WTC11 (cell line): ENCODE measurements around the gene UTP14A. TPM values are rescaled to one million over a fixed set of nuclear protein-coding genes. Genes with fewer than 3 reads are reported as not detected.

Source experiments
- ATAC-seq: fragments of 200-7000 bp; cut with Tn5 transposase; 2 replicates; pipeline ENCODE4 v1.10.0; 2021; ENCODE audit warnings: mild to moderate bottlenecking, moderate library complexity
- CTCF ChIA-PET: fragments of 300-600 bp; sonication (Branson Sonifier 250); formaldehyde crosslinking; loops from one replicate; lab custom pipeline; 2021; ENCODE audit warnings: antibody characterized with exemption; lab: Charles Lee
- POLR2A ChIA-PET: fragments of 350-600 bp; sonication (Branson Sonifier 250); formaldehyde crosslinking; loops from one replicate; lab custom pipeline; 2021; ENCODE audit warnings: antibody characterized with exemption; lab: Charles Lee
- DNase-seq: peaks from one replicate; pipeline ENCODE4 v3.0.0; 2021; ENCODE audit warnings: low spot score
- H3K27ac Mint-ChIP-seq: 2 replicates; pipeline ENCODE4 v1.8.0; 2021; ENCODE audit warnings: mixed read lengths
- H3K27me3 Mint-ChIP-seq: 2 replicates; pipeline ENCODE4 v1.8.0; 2021; ENCODE audit warnings: low read depth, mild to moderate bottlenecking, moderate library complexity, mixed read lengths
- H3K36me3 Mint-ChIP-seq: 2 replicates; pipeline ENCODE4 v1.8.0; 2021; ENCODE audit warnings: mixed read lengths
- H3K4me1 Mint-ChIP-seq: 2 replicates; pipeline ENCODE4 v1.8.0; 2022; ENCODE audit warnings: mixed read lengths
- H3K4me3 Mint-ChIP-seq: 2 replicates; pipeline ENCODE4 v1.8.0; 2021; ENCODE audit warnings: mild to moderate bottlenecking, moderate library complexity, mixed read lengths
- H3K9me3 Mint-ChIP-seq: 2 replicates; pipeline ENCODE4 v1.8.0; 2021; ENCODE audit warnings: mixed read lengths
- AFF4 ChIP-seq: sonication (generic); formaldehyde crosslinking; IDR thresholded peaks from 2 replicates; pipeline ENCODE4 v1.8.1; 2023; ENCODE audit warnings: mild to moderate bottlenecking, missing genetic modification reagents, borderline replicate concordance
- ATF1 ChIP-seq: sonication (generic); formaldehyde crosslinking; IDR thresholded peaks from 2 replicates; pipeline ENCODE4 v1.8.1; 2023; ENCODE audit warnings: mild to moderate bottlenecking, moderate library complexity, missing genetic modification reagents
- ATF3 ChIP-seq: sonication (generic); formaldehyde crosslinking; conservative IDR thresholded peaks from 2 replicates; pipeline ENCODE4 v1.8.1; 2022; ENCODE audit warnings: mild to moderate bottlenecking, missing genetic modification reagents
- CBFB ChIP-seq: sonication (generic); formaldehyde crosslinking; IDR thresholded peaks from 2 replicates; pipeline ENCODE4 v1.8.1; 2022; ENCODE audit warnings: mild to moderate bottlenecking, low read depth, missing genetic modification reagents
- CREM ChIP-seq: sonication (generic); formaldehyde crosslinking; IDR thresholded peaks from 2 replicates; pipeline ENCODE4 v1.8.1; 2022; ENCODE audit warnings: mild to moderate bottlenecking, missing genetic modification reagents, moderate library complexity
- ETV6 ChIP-seq: sonication (generic); formaldehyde crosslinking; IDR thresholded peaks from 2 replicates; pipeline ENCODE4 v1.8.1; 2022; ENCODE audit warnings: mild to moderate bottlenecking, missing genetic modification reagents
- FOXJ3 ChIP-seq: sonication (generic); formaldehyde crosslinking; IDR thresholded peaks from 2 replicates; pipeline ENCODE4 v1.9.0; 2021; ENCODE audit warnings: missing genetic modification reagents, mild to moderate bottlenecking, borderline replicate concordance
- FOXK1 ChIP-seq: sonication (generic); formaldehyde crosslinking; IDR thresholded peaks from 2 replicates; pipeline ENCODE4 v1.8.0; 2022; ENCODE audit warnings: mild to moderate bottlenecking, moderate library complexity, missing genetic modification reagents
- FOXP4 ChIP-seq: sonication (generic); formaldehyde crosslinking; IDR thresholded peaks from 2 replicates; pipeline ENCODE4 v1.8.0; 2022; ENCODE audit warnings: mild to moderate bottlenecking, missing genetic modification reagents
- HMGXB4 ChIP-seq: sonication (generic); formaldehyde crosslinking; IDR thresholded peaks from 2 replicates; pipeline ENCODE4 v1.8.1; 2023; ENCODE audit warnings: mild to moderate bottlenecking, moderate library complexity, missing genetic modification reagents
- NFYB ChIP-seq: sonication (generic); formaldehyde crosslinking; conservative IDR thresholded peaks from 2 replicates; pipeline ENCODE4 v1.8.0; 2022; ENCODE audit warnings: low read depth, missing genetic modification reagents
- RORB ChIP-seq: fragments of 250-450 bp; sonication (Bioruptor Pico); IDR thresholded peaks from 2 replicates; pipeline ENCODE4 v1.9.0; 2021; ENCODE audit warnings: mild to moderate bottlenecking
- TEAD1 ChIP-seq: sonication (generic); formaldehyde crosslinking; IDR thresholded peaks from 2 replicates; pipeline ENCODE4 v1.8.0; 2022; ENCODE audit warnings: mild to moderate bottlenecking, missing genetic modification reagents
- TP53 ChIP-seq: sonication (generic); formaldehyde crosslinking; IDR thresholded peaks from 2 replicates; pipeline ENCODE4 v1.8.1; 2023; ENCODE audit warnings: mild to moderate bottlenecking, missing genetic modification reagents
- USF1 ChIP-seq: sonication (generic); formaldehyde crosslinking; IDR thresholded peaks from 2 replicates; pipeline ENCODE4 v1.8.0; 2022; ENCODE audit warnings: mild to moderate bottlenecking, missing genetic modification reagents
- ZBTB43 ChIP-seq: sonication (generic); formaldehyde crosslinking; IDR thresholded peaks from 2 replicates; pipeline ENCODE4 v1.8.1; 2023; ENCODE audit warnings: mild to moderate bottlenecking, missing genetic modification reagents
- ZNF121 ChIP-seq: sonication (generic); formaldehyde crosslinking; IDR thresholded peaks from 2 replicates; pipeline ENCODE4 v1.8.0; 2023; ENCODE audit warnings: missing genetic modification reagents
- ZNF396 ChIP-seq: fragments of 250-450 bp; sonication (Bioruptor Pico); IDR thresholded peaks from 2 replicates; pipeline ENCODE4 v1.8.0; 2021; ENCODE audit warnings: mild to moderate bottlenecking, moderate library complexity, borderline replicate concordance
- ZNF416 ChIP-seq: fragments of 250-450 bp; sonication (Bioruptor Pico); IDR thresholded peaks from 2 replicates; pipeline ENCODE4 v1.9.0; 2021; ENCODE audit warnings: mild to moderate bottlenecking, inconsistent platforms
- ZNF512 ChIP-seq: sonication (generic); formaldehyde crosslinking; IDR thresholded peaks from 2 replicates; pipeline ENCODE4 v1.8.1; 2022; ENCODE audit warnings: missing genetic modification reagents, borderline replicate concordance
- total RNA-seq: library from RNA; stranded (reverse); gene quantifications from 3 replicates; pipeline ENCODE4 v1.2.3, GENCODE V29; 2021

The UTP14A gene
- total RNA-seq, 1 experiment from 2014 or later = 17.4 TPM

GRCh38 chrX:129965166-129965565 is 59.2 kb downstream of the UTP14A start:
- DNase-seq = no peak
- TF ChIP-seq ZNF121 (CRISPR knock-in tag) (no peak), ATF3 (CRISPR knock-in tag) (no peak), USF1 (CRISPR knock-in tag) (no peak), ZNF416 (CRISPR knock-in tag) (no peak)
- H3K4me1 Mint-ChIP-seq = peaks cover 7% of the 10 kb centered on the region
- H3K36me3 Mint-ChIP-seq = no peaks in the 10 kb centered on the region
- ChIA-PET CTCF (no interaction called here), POLR2A (no interaction called here)
- H3K9me3 Mint-ChIP-seq = no peaks in the 10 kb centered on the region
- peaks cover 44% of the 10 kb centered on the region for H3K27me3 Mint-ChIP-seq
- no peak overlapping the region for H3K4me3 Mint-ChIP-seq
- ATAC-seq = no peak
- no peak overlapping the region for H3K27ac Mint-ChIP-seq

GRCh38 chrX:129968968-129969367 is 63.0 kb downstream of the UTP14A start:
- TF ChIP-seq ZNF396 (CRISPR knock-in tag) = no peak
- no peak for TF ChIP-seq HMGXB4 (CRISPR knock-in tag)
- no peak for TF ChIP-seq ZNF512
- TF ChIP-seq CBFB (CRISPR knock-in tag) = no peak
- TF ChIP-seq FOXJ3 (CRISPR knock-in tag) = no peak
- no peak for TF ChIP-seq ETV6 (CRISPR knock-in tag)
- ChIA-PET CTCF (no interaction called here), POLR2A (no interaction called here)
- no peaks in the 10 kb centered on the region for H3K36me3 Mint-ChIP-seq
- H3K4me1 Mint-ChIP-seq = peaks cover 10% of the 10 kb centered on the region
- no peak overlapping the region for H3K27ac Mint-ChIP-seq
- H3K9me3 Mint-ChIP-seq = no peaks in the 10 kb centered on the region
- H3K4me3 Mint-ChIP-seq = no peak overlapping the region
- DNase-seq = no peak
- peaks cover 29% of the 10 kb centered on the region for H3K27me3 Mint-ChIP-seq
- ATAC-seq = no peak

GRCh38 chrX:129976441-129976840 is 70.5 kb downstream of the UTP14A start:
- Mint-ChIP-seq H3K9me3 (no peaks in the 10 kb centered on the region), H3K27me3 (peaks cover 61% of the 10 kb centered on the region), H3K4me1 (peaks cover 13% of the 10 kb centered on the region), H3K36me3 (no peaks in the 10 kb centered on the region), H3K27ac (no peak overlapping the region), H3K4me3 (no peak overlapping the region)
- DNase-seq (no peak), ATAC-seq (no peak)
- CTCF ChIA-PET = interaction anchor here (0.6 kb wide), 1 partner anchor 92 kb away, joined by 5 read pairs; no protein-coding TSS in a partner anchor
- POLR2A ChIA-PET = no interaction called here
- TF ChIP-seq CREM (CRISPR knock-in tag) = no peak
- no peak for TF ChIP-seq TEAD1 (CRISPR knock-in tag)
- no peak for TF ChIP-seq FOXP4 (CRISPR knock-in tag)
- no peak for TF ChIP-seq AFF4
- TF ChIP-seq ZBTB43 (CRISPR knock-in tag) = no peak
- TF ChIP-seq ZNF416 (CRISPR knock-in tag) = no peak
- no peak for TF ChIP-seq ATF1 (CRISPR knock-in tag)
- TF ChIP-seq FOXK1 (CRISPR knock-in tag) = no peak
- no peak for TF ChIP-seq RORB (CRISPR knock-in tag)
- no peak for TF ChIP-seq TP53
- TF ChIP-seq NFYB (CRISPR knock-in tag) = no peak
